Neural cell (in vitro differentiated cells): ENCODE measurements around the gene RET. TPM values are rescaled to one million over a fixed set of nuclear protein-coding genes. Genes with fewer than 3 reads are reported as not detected.
"Not testable (repeated sequence)": the region's sequence is repeated elsewhere in the genome, so short reads cannot be mapped to it uniquely, and the experiment has no call there.

Experiments used
- H2AFZ ChIP-seq: fragments of 200-600, 300-800 bp; sonication (generic), shearing (Covaris generic); 2 replicates; pipeline ENCODE4 v1.6.0; 2014; ENCODE audit warnings: low read depth, mild to moderate bottlenecking, antibody characterized with exemption, low read length, moderate library complexity
- H3F3A ChIP-seq: fragments of 200-600 bp; shearing (Covaris generic); 2 replicates; pipeline ENCODE4 v1.6.1; 2016; ENCODE audit warnings: mild to moderate bottlenecking, moderate library complexity, mixed read lengths, antibody characterized with exemption, low read length; ENCODE audit not compliant: insufficient read depth, poor library complexity, severe bottlenecking
- H3K27ac ChIP-seq: fragments of 200-600, 300-800 bp; sonication (generic), shearing (Covaris generic); 2 replicates; pipeline ENCODE4 v1.5.1; 2014; ENCODE audit warnings: mild to moderate bottlenecking, low read length, moderate library complexity
- H3K27me3 ChIP-seq: fragments of 300-800, 200-600 bp; sonication (generic), shearing (Covaris generic); 2 replicates; pipeline ENCODE4 v1.6.0; 2014; ENCODE audit warnings: mild to moderate bottlenecking, low read depth, low read length, moderate library complexity; ENCODE audit not compliant: insufficient read depth
- H3K36me3 ChIP-seq: fragments of 300-800, 200-600 bp; sonication (generic), shearing (Covaris generic); 2 replicates; pipeline ENCODE4 v1.5.1; 2014; ENCODE audit warnings: mild to moderate bottlenecking, antibody characterized with exemption, low read length, moderate library complexity; ENCODE audit not compliant: insufficient read depth
- H3K4me2 ChIP-seq: fragments of 300-800, 200-600 bp; sonication (generic), shearing (Covaris generic); 2 replicates; pipeline ENCODE4 v1.6.0; 2014; ENCODE audit warnings: mild to moderate bottlenecking, low read length
- H3K4me3 ChIP-seq: fragments of 300-800, 200-600 bp; sonication (generic), shearing (Covaris generic); 2 replicates; pipeline ENCODE4 v1.5.1; 2014; ENCODE audit warnings: mild to moderate bottlenecking, low read length, moderate library complexity
- H3K79me2 ChIP-seq: fragments of 200-600 bp; shearing (Covaris generic); replicated peaks from 2 replicates; pipeline ENCODE4 v1.6.0; 2014; ENCODE audit warnings: mild to moderate bottlenecking, low read length, moderate library complexity; ENCODE audit not compliant: insufficient read depth
- H3K9ac ChIP-seq: fragments of 300-800, 200-600 bp; sonication (generic), shearing (Covaris generic); 2 replicates; pipeline ENCODE4 v1.6.1; 2016; ENCODE audit warnings: mild to moderate bottlenecking, low read length, mixed read lengths
- H3K9me2 ChIP-seq: fragments of 200-600 bp; shearing (Covaris generic); 2 replicates; pipeline ENCODE4 v1.6.1; 2016; ENCODE audit warnings: mild to moderate bottlenecking, low read length, mixed read lengths; ENCODE audit not compliant: insufficient read depth
- H3K9me3 ChIP-seq: fragments of 200-600, 300-800 bp; sonication (generic), shearing (Covaris generic); 2 replicates; pipeline ENCODE4 v1.6.1; 2016; ENCODE audit warnings: mild to moderate bottlenecking, mixed run types, low read length, moderate library complexity, mixed read lengths
- H4K20me1 ChIP-seq: fragments of 200-600 bp; shearing (Covaris generic); 2 replicates; pipeline ENCODE4 v1.6.1; 2016; ENCODE audit warnings: mild to moderate bottlenecking, mixed run types; ENCODE audit not compliant: insufficient read depth
- CTCF ChIP-seq: fragments of 450-650 bp; IDR thresholded peaks from 2 replicates; pipeline ENCODE4 v1.5.1; 2014; ENCODE audit warnings: antibody characterized with exemption, mild to moderate bottlenecking, moderate library complexity; ENCODE audit not compliant: poor library complexity, severe bottlenecking
- EP300 ChIP-seq: fragments of 450-650 bp; conservative IDR thresholded peaks from 2 replicates; pipeline ENCODE4 v1.6.1; 2014; ENCODE audit warnings: antibody characterized with exemption, mild to moderate bottlenecking, moderate library complexity; ENCODE audit not compliant: poor library complexity, severe bottlenecking
- EZH2 ChIP-seq: fragments of 200-600, 300-800 bp; shearing (Covaris generic), sonication (generic); IDR thresholded peaks from 2 replicates; pipeline ENCODE4 v1.6.1; 2014; ENCODE audit warnings: antibody characterized with exemption, low read length, borderline replicate concordance, mild to moderate bottlenecking; ENCODE audit not compliant: insufficient read depth, poor library complexity, severe bottlenecking
- MXI1 ChIP-seq: fragments of 450-650 bp; conservative IDR thresholded peaks from 2 replicates; pipeline ENCODE4 v1.6.1; 2014; ENCODE audit warnings: antibody characterized with exemption, mild to moderate bottlenecking; ENCODE audit not compliant: poor library complexity, severe bottlenecking
- POLR2AphosphoS5 ChIP-seq: IDR thresholded peaks from 2 replicates; pipeline ENCODE4 v1.6.1; 2012
- RAD21 ChIP-seq: fragments of 450-650 bp; conservative IDR thresholded peaks from 2 replicates; pipeline ENCODE4 v1.6.1; 2014; ENCODE audit warnings: antibody characterized with exemption, mild to moderate bottlenecking, moderate library complexity
- REST ChIP-seq: IDR thresholded peaks from 2 replicates; pipeline ENCODE4 v1.6.1; 2012; ENCODE audit warnings: borderline replicate concordance
- SMC3 ChIP-seq: fragments of 450-650 bp; conservative IDR thresholded peaks from 2 replicates; pipeline ENCODE4 v1.6.1; 2014; ENCODE audit warnings: antibody characterized with exemption, mild to moderate bottlenecking, moderate library complexity; ENCODE audit not compliant: poor library complexity
- TAF1 ChIP-seq: IDR thresholded peaks from 2 replicates; pipeline ENCODE4 v1.6.1; 2012; ENCODE audit warnings: low read depth
- polyA plus RNA-seq: library from polyadenylated mRNA; depleted of rRNA; stranded (reverse); fragments of >200 nt; gene quantifications from 2 replicates; pipeline ENCODE4 v1.2.3, GENCODE V29; 2014

Gene RET
- polyA plus RNA-seq, 1 donor from 2014 or later = 1.7 TPM

GRCh38 chr10:43099339-43099738 is 22.5 kb downstream of the RET start:
- not testable (repeated sequence) for H3K9me2 ChIP-seq, H3K4me3 ChIP-seq, H3K36me3 ChIP-seq, H3F3A ChIP-seq, H3K79me2 ChIP-seq, H3K9me3 ChIP-seq, H3K4me2 ChIP-seq, H3K9ac ChIP-seq, H4K20me1 ChIP-seq, H3K27ac ChIP-seq, H2AFZ ChIP-seq
- H3K27me3 ChIP-seq = peaks cover 12% of the 10 kb centered on the region

DNA sequence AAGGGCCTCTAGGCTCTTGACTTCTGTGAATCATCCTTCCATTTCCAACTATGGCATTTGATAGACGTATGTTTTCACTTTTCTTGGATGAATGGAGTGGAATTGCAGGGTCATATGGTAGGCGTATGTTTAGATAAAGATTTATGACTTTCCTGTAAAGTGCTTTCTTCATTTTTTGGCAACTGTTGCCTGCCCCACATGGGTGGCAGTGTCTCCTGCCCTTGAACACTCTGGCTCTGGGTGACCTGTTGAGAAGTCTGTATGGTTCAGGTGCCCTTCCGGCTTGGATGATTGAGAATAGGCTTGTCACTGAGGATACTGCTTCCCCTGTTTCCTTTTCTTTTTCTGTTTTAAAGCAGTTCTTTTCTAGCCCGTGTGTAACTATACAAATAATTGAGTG is 23.1 kb downstream of the RET start:
- Histone ChIP-seq H3K9me2 (no peaks in the 10 kb centered on the region), H2AFZ (no peak overlapping the region), H3K27ac (no peak overlapping the region), H3K4me2 (no peak overlapping the region), H3K36me3 (no peaks in the 10 kb centered on the region), H3K27me3 (peaks cover 17% of the 10 kb centered on the region), H3K9me3 (no peaks in the 10 kb centered on the region), H4K20me1 (no peaks in the 10 kb centered on the region), H3F3A (no peaks in the 10 kb centered on the region), H3K79me2 (no peaks in the 10 kb centered on the region), H3K9ac (no peak overlapping the region), H3K4me3 (no peak overlapping the region)
- TF ChIP-seq TAF1 (no peak), EP300 (no peak), REST (no peak), SMC3 (no peak), CTCF (no peak), EZH2 (no peak), MXI1 (no peak), RAD21 (no peak), POLR2AphosphoS5 (no peak)

GRCh38 chr10:43100366-43100765 is 23.5 kb downstream of the RET start:
- H4K20me1 ChIP-seq = no peaks in the 10 kb centered on the region
- no peaks in the 10 kb centered on the region for H3K9me3 ChIP-seq
- H3K9me2 ChIP-seq = no peaks in the 10 kb centered on the region
- no peak overlapping the region for H3K27ac ChIP-seq
- H3K9ac ChIP-seq = no peak overlapping the region
- TF ChIP-seq CTCF (no peak), EZH2 (no peak), EP300 (no peak), RAD21 (no peak)
- H3K4me2 ChIP-seq = no peak overlapping the region
- H3K36me3 ChIP-seq = no peaks in the 10 kb centered on the region
- peaks cover 22% of the 10 kb centered on the region for H3K27me3 ChIP-seq
- no peaks in the 10 kb centered on the region for H3K79me2 ChIP-seq
- H3F3A ChIP-seq = no peaks in the 10 kb centered on the region
- no peak overlapping the region for H3K4me3 ChIP-seq
- H2AFZ ChIP-seq = no peak overlapping the region
